Peyer's patch (tissue), 4 donors: ENCODE results near the gene ZNF774.

ENCODE experiments used
- CTCF ChIP-seq, 6 experiments: fragments of 450-650 bp in 4 of 6; fragments of 200-600 bp in 2 of 6; sonication (generic) in 1 of 6; IDR thresholded peaks; one replicate each; pipeline ENCODE4 v1.5.1; 2017 to 2019; ENCODE audit warnings: antibody characterized with exemption in 6 of 6, mild to moderate bottlenecking in 3 of 6, moderate library complexity in 1 of 6
- POLR2A ChIP-seq, 2 donors: fragments of 450-650 bp; IDR thresholded peaks; one replicate each; pipeline ENCODE4 v1.5.1; 2017; ENCODE audit warnings: antibody characterized with exemption in 2 of 2, mild to moderate bottlenecking in 2 of 2, moderate library complexity in 2 of 2

DNA sequence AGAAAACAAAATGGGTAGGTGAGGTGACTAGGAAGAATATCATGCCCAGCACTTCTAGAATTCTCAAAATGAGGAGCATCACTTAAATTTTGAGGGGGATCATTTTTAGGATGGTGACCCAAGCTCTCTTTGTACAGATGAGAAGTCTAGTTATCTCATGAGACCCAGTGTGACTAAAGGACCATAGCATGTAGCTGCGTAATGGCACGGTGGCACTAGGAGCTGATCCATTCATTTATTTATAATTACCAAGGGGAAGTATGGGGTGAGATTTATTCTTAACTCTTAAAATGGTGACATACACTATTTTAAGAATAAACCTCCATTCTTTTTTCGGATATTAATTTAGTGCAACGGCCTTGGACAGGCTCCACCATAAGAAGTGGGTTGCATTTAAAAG, 44.2 kb downstream of the ZNF774 start:
- TF ChIP-seq POLR2A (IDR thresholded peaks at IDR 0.05) (no peak), CTCF (IDR thresholded peaks at IDR 0.05) (no peak)
